HEK293 (cell line): Measurements from ENCODE around the gene FOXL2NB.

Experiments
- CTCF ChIA-PET: fragments of 350-600 bp; formaldehyde crosslinking; extraction: SDS; loops from one replicate; lab custom pipeline; 2021; ENCODE audit warnings: antibody characterized with exemption; lab: Yijun Ruan, JAX
- POLR2A ChIA-PET: fragments of 300-600 bp; formaldehyde crosslinking; extraction: SDS; loops from one replicate; lab custom pipeline; 2020; ENCODE audit warnings: antibody characterized with exemption, inconsistent platforms; lab: Yijun Ruan, JAX
- H3K27ac ChIP-seq: fragments of 200-500 bp; sonication (Bioruptor generic); 2 replicates; pipeline ENCODE4 v1.5.1; 2014; ENCODE audit warnings: low read depth, low read length, control low read depth, inconsistent platforms; ENCODE audit errors: extremely low read depth
- H3K36me3 ChIP-seq, 2 experiments: fragments of 200-500 bp in 1 of 2; sonication (Bioruptor generic) in 1 of 2; 1 replicate in 1 of 2; 2 replicates in 1 of 2; pipeline ENCODE4 v1.5.1; 2014 to 2017; ENCODE audit warnings: inconsistent platforms in 2 of 2, low read length in 2 of 2; ENCODE audit not compliant: control insufficient read depth in 2 of 2, insufficient read depth in 1 of 2
- H3K4me1 ChIP-seq: fragments of 200-500 bp; sonication (Bioruptor generic); 2 replicates; pipeline ENCODE4 v1.5.1; 2014; ENCODE audit warnings: mild to moderate bottlenecking, low read length, inconsistent platforms; ENCODE audit not compliant: control insufficient read depth, insufficient read depth
- H3K4me3 ChIP-seq: 2 replicates; pipeline ENCODE4 v1.5.1; 2011; ENCODE audit warnings: low read depth, mild to moderate bottlenecking, control low read depth, low read length, moderate library complexity
- H3K9me3 ChIP-seq: fragments of 200-500 bp; sonication (Bioruptor generic); 2 replicates; pipeline ENCODE4 v1.5.1; 2014; ENCODE audit warnings: low read depth, low read length, inconsistent platforms; ENCODE audit not compliant: control insufficient read depth, insufficient read depth
- KLF17 ChIP-seq: fragments of 450-650 bp; formaldehyde crosslinking; IDR thresholded peaks from 2 replicates; pipeline ENCODE4 v1.5.1; 2016; ENCODE audit warnings: missing biosample characterization, missing genetic modification characterization
- PRDM1 ChIP-seq: fragments of 450-650 bp; formaldehyde crosslinking; IDR thresholded peaks from 2 replicates; pipeline ENCODE4; 2016; ENCODE audit warnings: missing biosample characterization, missing genetic modification characterization
- PRDM2 ChIP-seq: fragments of 450-650 bp; formaldehyde crosslinking; IDR thresholded peaks from 2 replicates; pipeline ENCODE4 v1.5.1; 2016; ENCODE audit warnings: missing biosample characterization, missing genetic modification characterization, borderline replicate concordance
- SP7 ChIP-seq: fragments of 450-650 bp; formaldehyde crosslinking; IDR thresholded peaks from 2 replicates; pipeline ENCODE4 v1.5.1; 2016; ENCODE audit warnings: missing biosample characterization, missing genetic modification characterization
- ZBTB17 ChIP-seq: fragments of 450-650 bp; formaldehyde crosslinking; IDR thresholded peaks from 2 replicates; pipeline ENCODE4 v1.5.1; 2016; ENCODE audit warnings: missing biosample characterization, missing genetic modification characterization
- ZIC2 ChIP-seq: fragments of 450-650 bp; formaldehyde crosslinking; IDR thresholded peaks from 2 replicates; pipeline ENCODE4 v1.5.1; 2016; ENCODE audit warnings: missing biosample characterization, missing genetic modification characterization
- ZNF121 ChIP-seq: fragments of 450-650 bp; formaldehyde crosslinking; IDR thresholded peaks from 2 replicates; pipeline ENCODE4 v1.5.1; 2016; ENCODE audit warnings: missing biosample characterization, missing genetic modification characterization
- ZNF211 ChIP-seq: fragments of 450-650 bp; formaldehyde crosslinking; IDR thresholded peaks from 2 replicates; pipeline ENCODE4 v1.5.1; 2016; ENCODE audit warnings: low read depth, missing biosample characterization, missing genetic modification characterization
- ZNF280D ChIP-seq: fragments of 450-650 bp; formaldehyde crosslinking; IDR thresholded peaks from 2 replicates; pipeline ENCODE4 v1.5.1; 2016; ENCODE audit warnings: missing biosample characterization, missing genetic modification characterization
- ZNF341 ChIP-seq: fragments of 450-650 bp; formaldehyde crosslinking; IDR thresholded peaks from 2 replicates; pipeline ENCODE4; 2016; ENCODE audit warnings: low read depth, missing biosample characterization, missing genetic modification characterization
- ZNF366 ChIP-seq: fragments of 450-650 bp; formaldehyde crosslinking; conservative IDR thresholded peaks from 2 replicates; pipeline ENCODE4 v1.5.1; 2016; ENCODE audit warnings: missing biosample characterization, missing genetic modification characterization
- ZNF394 ChIP-seq: fragments of 450-650 bp; formaldehyde crosslinking; IDR thresholded peaks from 2 replicates; pipeline ENCODE4 v1.5.1; 2016; ENCODE audit warnings: missing biosample characterization, missing genetic modification characterization, mild to moderate bottlenecking, moderate library complexity, borderline replicate concordance
- ZNF580 ChIP-seq: fragments of 450-650 bp; formaldehyde crosslinking; IDR thresholded peaks from 2 replicates; pipeline ENCODE4 v1.5.1; 2016; ENCODE audit warnings: missing biosample characterization, missing genetic modification characterization
- ZNF600 ChIP-seq: fragments of 450-650 bp; formaldehyde crosslinking; IDR thresholded peaks from 2 replicates; pipeline ENCODE4 v1.5.1; 2016; ENCODE audit warnings: missing biosample characterization, missing genetic modification characterization
- ZNF768 ChIP-seq: fragments of 450-650 bp; formaldehyde crosslinking; IDR thresholded peaks from 2 replicates; pipeline ENCODE4 v1.5.1; 2018; ENCODE audit warnings: missing biosample characterization, mild to moderate bottlenecking, missing genetic modification characterization
- ZNF837 ChIP-seq: fragments of 450-650 bp; formaldehyde crosslinking; IDR thresholded peaks from 2 replicates; pipeline ENCODE4 v1.5.1; 2016; ENCODE audit warnings: missing biosample characterization, missing genetic modification characterization
- TF ChIP-seq, protein P1 (sequence below): fragments of 450-650 bp; formaldehyde crosslinking; IDR thresholded peaks from 2 replicates; pipeline ENCODE4 v1.5.1; 2016; ENCODE audit warnings: missing biosample characterization, missing genetic modification characterization
- TF ChIP-seq, protein P2 (sequence below): fragments of 450-650 bp; formaldehyde crosslinking; IDR thresholded peaks from 2 replicates; pipeline ENCODE4; 2016; ENCODE audit warnings: missing biosample characterization, missing genetic modification characterization

The FOXL2NB gene

DNA sequence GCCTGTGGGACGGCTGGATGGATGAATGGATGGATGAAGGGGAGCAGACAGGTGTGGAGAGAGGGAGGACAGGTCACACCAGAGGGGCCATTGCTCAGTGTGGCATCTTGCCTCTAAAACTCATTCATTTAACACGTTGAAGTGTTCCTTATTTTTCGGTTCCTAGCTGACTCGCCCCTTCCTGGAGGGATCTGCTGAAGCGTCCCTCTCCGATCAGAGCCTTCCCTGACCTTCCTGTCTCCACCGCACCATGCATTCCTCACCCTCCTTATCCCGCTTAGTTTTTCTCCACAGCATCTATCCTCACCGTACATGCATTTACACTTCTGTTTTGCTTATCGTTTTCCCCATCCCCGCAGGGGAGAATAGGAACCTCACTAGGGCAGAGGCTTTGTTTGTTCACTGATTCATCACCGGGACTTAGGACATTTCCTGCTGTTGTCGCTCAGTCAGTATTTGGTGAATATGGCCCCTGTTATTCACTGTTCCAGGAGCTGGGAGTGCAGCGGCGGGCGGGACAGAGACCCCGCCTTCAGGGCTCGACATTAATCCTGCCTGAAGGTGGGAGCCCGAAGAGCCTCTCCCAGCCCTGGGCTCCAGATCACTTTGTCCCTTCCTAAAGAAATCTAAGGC lies 32.0 kb upstream of the FOXL2NB start:
- POLR2A ChIA-PET = interaction anchor here (0.5 to 2.7 kb wide), 17 partner anchors 7 to 1216 kb away, joined by 3 to 23 read pairs (median 5); partner anchors contain the start of genes CEP70, DBR1 and PIK3CB
- Histone ChIP-seq H3K9me3 (no peaks in the 10 kb centered on the region), H3K4me1 (no peaks in the 10 kb centered on the region), H3K4me3 (peak overlapping the region; percentile 52), H3K27ac (no peak overlapping the region), H3K36me3 (no peaks in the 10 kb centered on the region)
- CTCF ChIA-PET = interaction anchor here (0.6 to 3.2 kb wide), 54 partner anchors 9 to 748 kb away, joined by 3 to 66 read pairs (median 4); partner anchors contain the start of genes CEP70 and PIK3CB
- TF ChIP-seq ZIC2 (tag by site-specific recombination) (peak; percentile 20; the same call in 1 of the 2 replicates), ZNF280D (tag by site-specific recombination) (no peak), ZNF121 (tag by site-specific recombination) (no peak), SP7 (tag by site-specific recombination) (no peak), ZNF341 (tag by site-specific recombination) (peak; percentile 44), ZNF394 (tag by site-specific recombination) (no peak), ZBTB17 (tag by site-specific recombination) (0 out of 2 replicates have a peak, but pooled peaks have one; percentile 16), ZNF366 (tag by site-specific recombination) (0 out of 2 replicates have a peak, but pooled peaks have one; percentile 18), KLF17 (tag by site-specific recombination) (0 out of 2 replicates have a peak, but pooled peaks have one; percentile 24)
- TF ChIP-seq, protein P1, sequence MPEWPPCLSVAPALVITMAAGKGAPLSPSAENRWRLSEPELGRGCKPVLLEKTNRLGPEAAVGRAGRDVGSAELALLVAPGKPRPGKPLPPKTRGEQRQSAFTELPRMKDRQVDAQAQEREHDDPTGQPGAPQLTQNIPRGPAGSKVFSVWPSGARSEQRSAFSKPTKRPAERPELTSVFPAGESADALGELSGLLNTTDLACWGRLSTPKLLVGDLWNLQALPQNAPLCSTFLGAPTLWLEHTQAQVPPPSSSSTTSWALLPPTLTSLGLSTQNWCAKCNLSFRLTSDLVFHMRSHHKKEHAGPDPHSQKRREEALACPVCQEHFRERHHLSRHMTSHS = no peak
- TF ChIP-seq, all 188 proteins: peak for 5

DNA sequence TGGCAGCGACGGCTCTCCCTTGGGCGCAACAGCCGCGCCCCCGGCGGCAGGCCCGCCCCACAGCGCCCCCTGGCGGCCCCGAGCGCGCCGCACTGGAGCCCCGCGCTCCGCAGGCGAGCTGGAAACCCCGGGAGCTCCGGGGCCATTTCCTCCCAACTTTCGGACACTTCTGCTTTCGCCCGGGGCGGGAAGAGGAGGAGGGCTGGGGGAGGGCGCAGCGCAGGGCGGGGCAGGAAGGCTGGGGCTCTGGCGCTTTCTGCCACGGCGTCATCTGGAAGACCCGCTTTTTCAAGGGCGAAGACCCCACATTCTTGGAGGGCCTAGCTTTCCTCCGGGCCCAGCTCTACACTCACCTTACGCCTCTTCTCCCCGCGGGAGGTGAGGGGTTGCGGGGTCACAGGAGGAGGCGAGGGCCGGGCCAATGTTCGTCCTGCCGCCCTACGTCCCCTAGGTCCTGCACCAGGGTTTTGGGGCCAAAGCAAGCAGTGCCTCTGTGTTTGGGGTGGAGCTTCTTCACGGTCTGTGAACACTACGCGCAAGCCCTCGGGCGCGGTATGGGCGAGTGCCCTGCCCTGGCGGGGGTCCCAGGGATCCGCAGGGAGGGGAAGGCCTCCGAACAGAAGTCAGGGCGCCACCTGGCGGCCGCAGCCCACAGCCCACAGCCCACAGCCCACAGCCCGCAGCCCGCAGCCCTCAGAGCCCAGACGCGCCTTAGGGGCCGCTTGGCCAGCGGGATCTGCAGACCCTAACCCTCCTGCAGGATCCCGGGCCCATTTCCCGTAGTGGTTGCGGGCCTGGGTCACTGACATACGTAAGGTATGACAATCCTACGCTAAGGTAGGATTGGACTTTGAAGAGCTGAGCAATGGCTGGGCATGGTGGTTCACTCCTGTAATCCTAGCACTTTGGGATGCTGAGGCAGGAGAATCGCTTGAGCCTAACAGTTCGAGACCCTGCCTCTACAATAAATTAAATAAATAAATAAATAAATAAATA lies 31.2 kb upstream of the FOXL2NB start:
- CTCF ChIA-PET = interaction anchor here (0.5 to 3.2 kb wide), 74 partner anchors 8 to 748 kb away, joined by 3 to 66 read pairs (median 4); partner anchors contain the start of genes CEP70 and PIK3CB
- no peak for TF ChIP-seq ZNF580 (tag by site-specific recombination)
- TF ChIP-seq ZNF837 = no peak
- TF ChIP-seq ZNF600 = no peak; the same call in 1 of the 2 replicates
- TF ChIP-seq ZNF211 (tag by site-specific recombination) = no peak
- TF ChIP-seq PRDM1 (tag by site-specific recombination) = 0 out of 2 replicates have a peak, but pooled peaks have one; percentile 32
- no peak for TF ChIP-seq ZNF768
- TF ChIP-seq PRDM2 (tag by site-specific recombination) = no peak
- TF ChIP-seq, protein P2, sequence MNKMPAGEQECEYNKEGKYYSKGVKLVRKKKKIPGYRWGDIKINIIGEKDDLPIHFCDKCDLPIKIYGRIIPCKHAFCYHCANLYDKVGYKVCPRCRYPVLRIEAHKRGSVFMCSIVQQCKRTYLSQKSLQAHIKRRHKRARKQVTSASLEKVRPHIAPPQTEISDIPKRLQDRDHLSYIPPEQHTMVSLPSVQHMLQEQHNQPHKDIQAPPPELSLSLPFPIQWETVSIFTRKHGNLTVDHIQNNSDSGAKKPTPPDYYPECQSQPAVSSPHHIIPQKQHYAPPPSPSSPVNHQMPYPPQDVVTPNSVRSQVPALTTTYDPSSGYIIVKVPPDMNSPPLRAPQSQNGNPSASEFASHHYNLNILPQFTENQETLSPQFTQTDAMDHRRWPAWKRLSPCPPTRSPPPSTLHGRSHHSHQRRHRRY = no peak

More for the DNA sequence above, 31.2 kb upstream of the FOXL2NB start:
- H3K9me3 ChIP-seq = no peaks in the 10 kb centered on the region
- peak overlapping the region; percentile 88 for H3K4me3 ChIP-seq
- no peaks in the 10 kb centered on the region for H3K4me1 ChIP-seq
- POLR2A ChIA-PET = interaction anchor here (0.5 to 2.7 kb wide), 19 partner anchors 8 to 1217 kb away, joined by 3 to 23 read pairs (median 5); partner anchors contain the start of genes CEP70, DBR1 and PIK3CB
- H3K36me3 ChIP-seq = no peaks in the 10 kb centered on the region
- H3K27ac ChIP-seq = peak overlapping the region; percentile 68; the same call in 1 of the 2 replicates
